Left ventricle myocardium inferior (tissue), 1 donor: Measurements from ENCODE around the gene MICAL2. TPM values are rescaled to one million over a fixed set of nuclear protein-coding genes. Genes with fewer than 3 reads are reported as not detected.

Experiments used
- DNase-seq: peaks from one replicate; pipeline ENCODE4 v3.0.0-alpha.2; 2020
- H3K27ac ChIP-seq: fragments of 200-600 bp; replicated peaks from 2 replicates; pipeline ENCODE4 v1.8.0; 2021
- H3K27me3 ChIP-seq: fragments of 200-600 bp; 2 replicates; pipeline ENCODE4 v1.8.0; 2021; ENCODE audit warnings: low read depth
- H3K36me3 ChIP-seq: fragments of 200-600 bp; 2 replicates; pipeline ENCODE4 v1.8.0; 2021
- H3K4me1 ChIP-seq: fragments of 200-600 bp; 2 replicates; pipeline ENCODE4 v1.8.0; 2021
- H3K4me3 ChIP-seq: fragments of 200-600 bp; 2 replicates; pipeline ENCODE4 v1.8.0; 2021; ENCODE audit warnings: mild to moderate bottlenecking, moderate library complexity
- H3K9me3 ChIP-seq: fragments of 200-600 bp; replicated peaks from 2 replicates; pipeline ENCODE4 v1.8.0; 2021
- intact Hi-C: fragments of 100-400 bp; cut with micrococcal nuclease; formaldehyde crosslinking; loops from one replicate; pipeline ENCODE4 v1.11.0; 2022
- total RNA-seq: library from RNA; stranded (reverse); fragmentation: NEBNext Ultra II Directional; extraction: Animal tissue kit (Norgen Biotek cat#: 25700); gene quantifications from one replicate; pipeline ENCODE4 v1.2.1, GENCODE V29; 2021
- TF ChIP-seq, protein P1 (sequence below): fragments of 200-600 bp; IDR thresholded peaks from 2 replicates; pipeline ENCODE4 v1.8.0; 2021; ENCODE audit warnings: antibody characterized with exemption, mild to moderate bottlenecking, borderline replicate concordance
- donor health status: DM: no; HTN: yes; CAD: no; lungs with severe emphysema.

The MICAL2 gene
- total RNA-seq, 1 donor from 2014 or later = 85.0 TPM

DNA sequence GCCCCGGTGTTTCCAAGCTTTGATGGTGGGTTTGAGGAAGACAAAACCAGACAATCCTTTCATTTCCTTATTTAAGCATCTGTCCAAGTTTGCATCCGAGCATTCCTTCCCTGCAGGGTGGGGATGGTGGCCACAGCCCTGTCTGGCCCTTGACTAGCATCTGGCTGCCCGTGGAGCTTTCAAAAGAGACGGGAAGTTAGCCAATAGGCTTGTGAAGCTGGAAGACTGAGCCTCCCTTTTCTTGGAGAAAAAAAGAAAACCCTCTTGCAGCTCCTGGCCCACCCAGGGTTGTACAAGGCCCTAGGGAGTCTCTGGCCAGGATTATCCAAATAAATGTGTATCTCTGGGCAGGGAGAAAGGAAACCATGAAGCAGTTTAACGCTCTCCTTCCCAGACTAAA lies 60.6 kb downstream of the MICAL2 start:
- intact Hi-C loops = no loop called here
- Histone ChIP-seq H3K27ac (peak overlapping the region; percentile 62), H3K4me3 (no peak overlapping the region), H3K4me1 (peaks cover 61% of the 10 kb centered on the region), H3K27me3 (no peaks in the 10 kb centered on the region), H3K9me3 (peaks cover 5% of the 10 kb centered on the region), H3K36me3 (no peaks in the 10 kb centered on the region)
- DNase-seq = peak; percentile 62
- TF ChIP-seq, protein P1, sequence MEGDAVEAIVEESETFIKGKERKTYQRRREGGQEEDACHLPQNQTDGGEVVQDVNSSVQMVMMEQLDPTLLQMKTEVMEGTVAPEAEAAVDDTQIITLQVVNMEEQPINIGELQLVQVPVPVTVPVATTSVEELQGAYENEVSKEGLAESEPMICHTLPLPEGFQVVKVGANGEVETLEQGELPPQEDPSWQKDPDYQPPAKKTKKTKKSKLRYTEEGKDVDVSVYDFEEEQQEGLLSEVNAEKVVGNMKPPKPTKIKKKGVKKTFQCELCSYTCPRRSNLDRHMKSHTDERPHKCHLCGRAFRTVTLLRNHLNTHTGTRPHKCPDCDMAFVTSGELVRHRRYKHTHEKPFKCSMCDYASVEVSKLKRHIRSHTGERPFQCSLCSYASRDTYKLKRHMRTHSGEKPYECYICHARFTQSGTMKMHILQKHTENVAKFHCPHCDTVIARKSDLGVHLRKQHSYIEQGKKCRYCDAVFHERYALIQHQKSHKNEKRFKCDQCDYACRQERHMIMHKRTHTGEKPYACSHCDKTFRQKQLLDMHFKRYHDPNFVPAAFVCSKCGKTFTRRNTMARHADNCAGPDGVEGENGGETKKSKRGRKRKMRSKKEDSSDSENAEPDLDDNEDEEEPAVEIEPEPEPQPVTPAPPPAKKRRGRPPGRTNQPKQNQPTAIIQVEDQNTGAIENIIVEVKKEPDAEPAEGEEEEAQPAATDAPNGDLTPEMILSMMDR = no peak

DNA sequence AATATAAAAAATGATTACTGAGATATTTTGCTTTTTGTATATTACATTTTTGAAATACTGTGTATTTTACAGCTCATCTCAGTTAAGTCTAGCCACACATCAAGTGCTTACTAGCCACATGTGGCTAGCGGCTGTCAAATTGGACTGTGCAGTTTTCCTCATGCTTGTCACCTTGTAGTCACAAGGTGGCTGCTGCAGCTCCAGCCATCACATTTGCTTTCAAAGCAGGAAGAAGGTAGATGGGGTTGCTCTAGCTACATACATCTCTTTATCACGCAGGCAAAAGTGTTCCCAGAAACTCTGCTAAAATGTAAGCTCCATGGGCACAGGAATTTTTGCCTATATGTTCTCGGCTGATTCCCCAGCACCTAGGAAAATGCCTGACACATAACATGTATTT lies 61.5 kb downstream of the MICAL2 start:
- DNase-seq = no peak
- TF ChIP-seq, protein P1 = no peak
- H3K27me3 ChIP-seq = no peaks in the 10 kb centered on the region
- peaks cover 52% of the 10 kb centered on the region for H3K4me1 ChIP-seq
- no peak overlapping the region for H3K27ac ChIP-seq
- H3K9me3 ChIP-seq = peaks cover 5% of the 10 kb centered on the region
- H3K4me3 ChIP-seq = no peak overlapping the region
- intact Hi-C loops = no loop called here
- H3K36me3 ChIP-seq = no peaks in the 10 kb centered on the region

DNA sequence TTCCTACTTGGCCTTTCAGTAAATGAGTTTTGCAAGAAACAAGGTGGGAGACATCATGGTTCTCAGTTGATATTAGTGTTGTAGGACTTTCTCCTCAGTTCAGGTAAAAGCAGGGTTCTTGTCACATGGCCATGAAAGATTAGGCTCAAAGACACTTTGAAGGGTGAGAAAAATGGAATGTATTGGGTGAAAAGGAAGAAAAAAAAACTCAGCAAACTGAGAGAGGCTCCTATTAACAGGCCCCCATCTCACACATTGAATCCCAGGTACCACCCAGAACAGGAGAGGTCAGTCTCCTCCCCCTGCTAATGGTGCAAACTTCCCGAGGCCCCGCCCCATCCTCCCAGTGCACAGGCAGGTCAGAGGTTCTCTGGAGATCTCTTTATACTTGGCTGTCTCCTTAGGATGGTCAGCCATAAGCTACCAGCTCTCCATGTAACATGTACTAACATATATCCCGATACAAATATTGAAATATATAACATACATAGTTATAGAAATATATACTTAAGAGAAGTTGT lies 62.2 kb downstream of the MICAL2 start:
- TF ChIP-seq, protein P1 = no peak
- Histone ChIP-seq H3K27me3 (no peaks in the 10 kb centered on the region), H3K27ac (peak overlapping the region; percentile 24), H3K9me3 (peaks cover 5% of the 10 kb centered on the region), H3K36me3 (no peaks in the 10 kb centered on the region), H3K4me1 (peaks cover 52% of the 10 kb centered on the region), H3K4me3 (no peak overlapping the region)
- intact Hi-C loops = no loop called here
- no peak for DNase-seq

DNA sequence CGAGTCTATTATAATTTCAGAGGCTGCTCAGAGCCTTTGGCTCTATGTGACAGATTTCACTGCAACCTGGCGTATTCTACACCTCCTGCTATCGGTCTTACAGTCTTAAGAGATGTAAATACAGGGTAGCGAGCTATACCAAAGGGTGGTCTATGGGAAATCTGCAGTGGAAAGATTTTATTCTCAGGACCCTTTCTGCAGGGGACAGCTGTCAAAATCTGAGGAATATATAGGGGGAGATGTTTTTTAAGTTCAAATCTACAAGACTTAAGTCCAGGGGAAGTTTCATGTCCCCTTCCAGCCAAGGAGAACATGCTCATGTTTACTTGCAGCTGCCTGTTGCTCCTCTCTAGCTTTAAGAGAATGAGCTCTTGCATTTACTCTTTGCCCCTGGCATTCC lies 62.7 kb downstream of the MICAL2 start:
- peaks cover 53% of the 10 kb centered on the region for H3K4me1 ChIP-seq
- intact Hi-C loops = no loop called here
- no peak overlapping the region for H3K4me3 ChIP-seq
- H3K36me3 ChIP-seq = no peaks in the 10 kb centered on the region
- DNase-seq = no peak
- TF ChIP-seq, protein P1 = no peak
- no peaks in the 10 kb centered on the region for H3K27me3 ChIP-seq
- peaks cover 5% of the 10 kb centered on the region for H3K9me3 ChIP-seq
- H3K27ac ChIP-seq = peak overlapping the region; percentile 24

DNA sequence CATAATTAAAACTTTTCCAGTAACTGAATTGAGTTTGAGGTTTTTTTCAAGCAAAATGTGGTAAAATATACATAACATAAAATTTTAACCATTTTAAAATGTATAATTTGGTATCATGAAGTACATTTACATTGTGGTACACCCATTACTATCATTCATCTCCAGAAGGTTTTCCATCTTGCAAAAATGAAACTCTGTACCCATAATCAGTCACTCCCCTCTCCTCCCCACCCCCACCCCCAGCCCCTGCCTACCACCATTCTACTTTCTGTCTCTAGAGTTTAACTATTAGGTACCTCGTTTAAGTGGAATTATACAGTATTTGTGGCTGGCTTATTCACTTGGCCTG lies 63.7 kb downstream of the MICAL2 start:
- Histone ChIP-seq H3K4me3 (no peak overlapping the region), H3K27me3 (no peaks in the 10 kb centered on the region), H3K9me3 (peaks cover 5% of the 10 kb centered on the region), H3K27ac (no peak overlapping the region), H3K36me3 (no peaks in the 10 kb centered on the region), H3K4me1 (peaks cover 55% of the 10 kb centered on the region)
- TF ChIP-seq, protein P1 = no peak
- intact Hi-C loops = no loop called here
- DNase-seq = no peak
